Activated CD8-positive, alpha-beta memory T cell treated with anti-CD3 and anti-CD28 coated beads, Interleukin-2, amount 50 U/mL, for 4 hours (primary cell): Measurements from ENCODE around the gene UTF1.

Experiments used
- DNase-seq: peaks from one replicate; pipeline ENCODE4 v3.0.0-alpha.2; 2020

Gene UTF1

DNA sequence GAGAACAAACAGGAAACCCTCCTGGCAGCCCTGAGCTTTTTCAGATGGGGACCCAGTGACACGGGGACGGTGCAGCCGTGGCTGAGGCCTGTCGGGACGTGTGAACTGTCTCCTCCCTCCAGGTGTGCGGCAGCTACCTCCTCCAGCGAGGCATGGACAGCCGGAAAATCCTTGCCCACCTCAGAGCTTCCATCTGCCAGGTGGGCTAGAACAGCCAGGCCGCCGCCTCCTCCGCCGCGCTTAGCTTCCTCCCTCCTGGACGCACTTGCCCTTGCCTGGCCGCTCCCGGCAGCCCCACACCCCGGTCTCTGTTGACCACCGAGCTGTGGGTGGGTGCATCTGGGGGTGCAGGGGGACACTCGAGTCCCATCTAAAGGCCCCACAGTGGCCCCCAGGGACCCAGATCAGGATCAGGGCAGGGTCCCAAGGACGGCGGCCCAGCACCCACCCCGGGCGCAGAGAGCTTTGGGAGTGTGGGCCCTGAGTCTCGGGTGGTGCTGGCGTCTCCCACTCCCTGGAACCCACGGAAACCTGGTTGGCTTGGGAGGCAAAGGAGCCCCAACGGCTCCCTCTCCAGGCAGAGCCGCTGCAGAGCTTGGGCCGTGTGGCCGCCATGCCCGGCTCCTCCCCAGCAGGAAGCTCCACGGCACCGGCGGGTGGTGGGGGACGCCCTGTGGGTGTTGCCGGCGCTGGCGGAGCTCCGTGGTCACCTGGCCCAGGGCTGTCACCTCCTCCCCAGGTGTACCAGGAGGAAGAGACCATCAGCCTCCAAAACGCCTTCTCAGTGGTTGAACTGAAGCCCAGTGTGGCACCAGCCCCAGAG, 32.9 kb upstream of the UTF1 start:
- DNase-seq, result no peak

- DNase-seq, result no peak
These were observed 32.2 kb upstream of the UTF1 start for GRCh38 chr10:133197786-133198185.

DNA sequence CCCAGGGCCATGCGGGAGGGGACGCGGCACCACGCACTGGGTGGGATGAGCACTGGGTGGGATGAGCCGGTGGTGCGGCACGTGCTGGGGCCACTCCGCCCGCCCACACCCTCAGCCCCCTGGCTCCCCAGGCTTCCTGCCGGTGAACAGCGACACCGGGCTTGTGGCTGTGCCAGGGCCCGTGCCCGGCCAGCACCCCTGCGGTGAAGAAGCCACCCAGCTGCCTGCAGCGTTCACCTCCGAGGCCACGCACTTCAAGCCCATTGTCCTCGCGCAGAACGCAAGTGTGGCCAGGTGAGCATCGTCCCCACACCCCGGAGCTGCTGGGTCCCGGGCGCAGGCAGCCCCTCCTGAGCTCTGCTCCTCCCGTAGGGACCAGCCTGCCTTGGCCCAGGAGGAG, 31.8 kb upstream of the UTF1 start:
- no peak for DNase-seq

DNA sequence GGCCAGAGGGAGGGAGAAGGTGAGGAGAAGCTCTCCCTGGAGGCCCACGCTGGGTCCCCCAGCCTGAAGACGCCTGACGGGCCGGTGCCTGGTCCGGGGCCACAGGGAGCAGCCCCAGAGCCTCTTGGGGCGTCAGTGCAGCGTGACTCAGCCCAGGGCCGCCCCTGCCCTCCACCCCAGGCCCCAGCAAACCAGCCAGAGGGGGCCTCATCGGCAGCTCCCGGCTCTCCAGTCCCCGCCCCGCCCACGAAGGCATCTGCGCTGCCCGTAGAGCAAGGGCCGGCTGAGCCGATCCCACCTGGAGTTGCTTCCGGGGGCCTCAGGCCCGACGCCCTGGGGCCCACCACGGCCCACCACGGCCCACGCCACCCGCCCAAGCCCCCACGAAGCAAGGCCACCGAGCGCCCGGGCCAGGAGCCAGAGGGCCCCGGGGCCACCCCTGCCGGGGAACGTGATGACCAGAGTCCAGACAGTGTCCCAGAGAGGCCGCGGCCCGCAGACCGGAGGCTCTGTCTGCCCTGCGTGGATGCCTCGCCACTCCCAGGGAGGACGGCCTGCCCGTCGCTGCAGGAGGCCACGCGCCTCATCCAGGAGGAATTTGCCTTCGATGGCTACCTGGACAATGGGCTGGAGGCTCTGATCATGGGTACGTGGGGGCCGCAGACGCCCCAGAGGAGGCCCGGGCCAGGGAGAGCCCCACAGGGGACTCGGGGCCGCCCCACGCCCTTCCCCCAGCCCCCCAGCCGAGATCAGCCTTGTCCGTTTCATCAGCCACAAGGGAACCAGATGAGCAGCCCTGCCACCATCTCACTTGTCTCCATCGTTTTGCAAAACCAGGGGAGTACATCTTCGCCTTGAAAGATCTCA, 31.2 kb upstream of the UTF1 start:
- DNase-seq, result no peak

DNA sequence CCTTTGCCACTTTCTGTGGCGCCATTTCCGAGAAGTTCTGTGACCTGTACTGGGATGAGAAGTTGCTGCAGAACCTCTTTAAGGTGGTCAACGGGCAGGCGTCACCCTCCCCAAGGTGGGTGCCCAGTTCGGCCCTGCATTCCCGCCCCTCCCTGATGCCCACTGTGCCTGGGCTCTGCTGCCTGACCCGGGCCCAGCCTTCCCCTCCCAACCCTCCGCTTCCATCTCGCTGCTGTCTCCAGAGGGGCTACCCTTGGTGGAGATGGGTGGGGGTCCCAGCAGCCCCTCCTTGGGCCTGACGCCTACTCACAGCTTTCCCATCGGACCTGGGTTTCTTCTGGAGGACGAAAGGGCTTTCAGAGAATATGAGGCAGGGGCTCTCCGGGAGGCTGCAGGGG, 30.5 kb upstream of the UTF1 start:
- no peak for DNase-seq

DNA sequence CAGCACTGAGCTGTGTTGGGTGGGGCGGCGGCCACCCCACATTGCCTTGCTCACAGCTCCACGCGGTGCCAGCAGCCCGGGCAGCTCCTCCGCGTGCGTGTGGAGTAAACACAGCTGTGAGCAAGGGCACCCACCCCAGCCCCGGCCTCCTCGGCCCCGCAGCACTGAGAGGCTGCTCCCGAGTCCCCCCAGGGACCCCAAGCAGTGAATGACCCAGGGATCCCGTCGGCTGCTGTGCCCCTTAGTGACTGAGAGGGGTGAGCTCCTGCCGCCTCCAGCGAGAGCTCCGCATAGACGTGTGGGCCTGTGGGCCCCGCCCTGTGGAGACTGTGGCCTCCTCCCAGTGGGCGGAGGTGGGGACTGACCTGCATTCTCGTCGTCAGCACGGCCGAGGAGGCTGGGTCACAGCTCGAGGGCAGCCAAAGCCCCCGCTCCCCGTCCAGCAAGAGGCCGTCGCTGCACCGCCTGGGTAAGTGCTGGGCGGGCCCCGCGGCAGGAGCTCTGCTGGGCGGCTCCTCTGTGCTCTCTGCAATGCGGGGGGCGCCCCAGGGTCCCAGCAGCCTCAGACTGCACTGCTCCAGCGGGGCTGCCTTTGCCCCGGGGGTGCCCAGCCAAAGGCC, 29.9 kb upstream of the UTF1 start:
- DNase-seq, result no peak

GRCh38 chr10:133200621-133201031, 29.4 kb upstream of the UTF1 start:
- DNase-seq, result no peak

DNA sequence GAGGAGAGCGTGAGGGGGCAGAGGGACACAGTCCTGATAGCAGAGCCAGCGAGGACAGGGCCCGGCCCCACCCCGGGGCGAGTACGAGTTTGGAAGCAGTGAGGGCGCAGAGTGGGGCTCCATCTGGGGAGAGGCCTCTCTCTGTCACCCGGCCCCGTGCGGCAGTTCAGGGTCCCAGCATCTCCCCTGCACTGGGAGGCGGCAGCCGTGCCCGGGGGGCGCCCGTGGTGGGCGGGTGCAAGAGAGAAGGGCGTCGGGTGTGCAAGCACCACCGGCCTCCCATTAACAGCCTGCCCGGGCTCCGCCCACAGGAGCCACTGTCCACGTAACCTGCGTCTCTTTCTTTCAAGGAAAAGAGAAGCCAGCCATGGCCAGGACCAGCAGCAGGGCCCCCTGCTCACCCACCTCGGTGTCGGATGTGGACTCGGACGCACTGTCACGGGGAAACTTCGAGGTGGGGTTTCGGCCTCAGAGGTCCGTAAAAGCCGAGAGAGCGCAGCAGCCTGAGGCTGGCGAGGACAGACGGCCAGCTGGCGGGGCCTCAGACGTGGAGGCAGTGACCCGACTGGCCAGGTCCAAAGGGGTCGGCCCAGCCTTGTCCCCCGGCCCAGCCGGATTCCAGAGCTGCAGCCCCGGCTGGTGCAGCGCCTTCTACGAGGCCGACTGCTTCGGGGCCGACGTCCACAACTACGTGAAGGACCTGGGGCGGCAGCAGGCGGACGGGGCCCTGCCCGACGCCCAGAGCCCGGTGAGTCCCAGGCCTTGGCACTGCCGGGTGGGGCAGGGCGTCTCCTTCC, 28.7 kb upstream of the UTF1 start:
- DNase-seq, result no peak

- DNase-seq, result no peak
These were observed 27.9 kb upstream of the UTF1 start for GRCh38 chr10:133201948-133202725.

DNA sequence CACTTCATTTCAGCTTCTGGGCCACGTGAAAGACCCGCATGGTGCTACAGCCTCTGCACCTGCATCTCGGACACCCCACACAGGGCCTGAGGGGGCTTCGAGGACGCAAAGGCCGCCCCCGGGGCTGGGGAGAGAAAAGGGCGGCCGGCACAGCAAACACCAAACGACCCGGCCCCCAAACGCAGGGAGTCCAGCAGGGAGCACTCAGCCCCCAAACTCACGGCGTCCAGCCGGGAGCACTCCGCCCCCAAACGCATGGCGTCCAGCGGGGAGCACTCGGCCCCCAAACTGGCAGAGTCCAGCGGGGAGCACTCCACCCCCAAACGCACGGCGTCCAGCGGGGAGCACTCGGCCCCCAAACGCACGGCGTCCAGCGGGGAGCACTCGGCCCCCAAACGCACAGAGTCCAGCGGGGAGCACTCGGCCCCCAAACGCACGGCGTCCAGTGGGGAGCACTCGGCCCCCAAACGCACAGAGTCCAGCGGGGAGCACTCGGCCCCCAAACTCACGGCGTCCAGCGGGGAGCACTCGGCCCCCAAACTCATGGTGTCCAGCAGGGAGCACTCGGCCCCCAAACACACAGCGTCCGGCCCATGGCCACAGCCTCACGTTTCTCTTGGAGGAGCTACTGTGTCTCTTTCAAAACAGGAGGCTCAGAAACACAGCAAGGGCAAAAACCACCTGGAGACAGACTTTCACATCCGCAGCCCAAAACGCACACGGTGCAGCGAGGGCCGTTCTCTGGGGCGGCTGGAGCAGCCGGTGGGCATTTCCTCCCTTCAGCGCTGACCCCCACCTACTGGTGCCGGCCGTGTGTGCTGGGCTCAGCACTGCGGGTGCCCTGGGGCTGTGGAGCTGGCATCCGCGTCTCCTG, 27.0 kb upstream of the UTF1 start:
- no peak for DNase-seq

DNA sequence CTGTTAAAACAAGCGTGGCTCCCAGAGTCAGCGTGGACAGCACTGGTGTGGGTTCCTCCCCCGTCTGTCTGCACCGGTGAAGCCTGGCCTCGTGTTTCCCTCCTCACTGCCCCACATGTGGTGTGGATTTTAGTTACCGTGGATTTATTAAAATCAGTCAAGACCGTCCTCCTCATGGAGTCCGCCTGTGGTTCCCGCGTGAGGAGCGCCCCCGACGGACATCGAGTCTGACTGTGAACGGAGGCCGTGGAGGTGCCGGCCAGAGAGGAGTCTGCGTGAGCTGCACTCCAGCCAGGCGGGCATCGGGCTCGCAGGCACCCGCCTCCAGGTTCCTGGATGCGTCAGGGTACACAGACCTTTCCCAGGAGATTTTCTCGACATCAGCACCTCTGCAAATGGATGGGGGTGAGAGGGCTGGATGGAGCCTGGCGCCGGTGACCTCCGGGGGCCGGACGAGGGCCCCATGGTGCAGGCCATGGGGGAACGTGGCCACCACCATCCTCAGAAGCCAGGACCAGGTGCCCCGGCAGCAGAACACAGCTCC, 26.3 kb upstream of the UTF1 start:
- DNase-seq, result no peak

GRCh38 chr10:133204226-133205015, 25.6 kb upstream of the UTF1 start:
- DNase-seq, result no peak

DNA sequence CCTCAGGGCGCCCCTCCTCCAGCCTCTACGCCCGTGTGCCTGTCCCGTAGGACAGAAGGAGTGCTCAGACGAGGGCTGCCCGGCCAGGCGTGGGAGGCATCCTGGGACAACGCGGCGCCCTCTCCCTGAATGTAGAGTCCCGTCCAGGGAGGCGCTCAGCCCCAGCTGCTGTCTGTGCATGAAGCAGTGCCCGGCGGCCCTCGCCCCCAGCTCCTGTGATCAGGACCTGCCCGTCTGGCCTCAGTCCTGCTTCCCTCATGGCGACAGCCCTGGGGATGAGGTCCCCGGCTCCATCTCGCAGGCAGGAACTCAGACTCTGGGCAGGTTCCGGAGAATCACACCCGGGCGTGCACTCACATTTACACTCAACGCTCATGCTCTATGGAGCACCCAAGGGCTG, 24.9 kb upstream of the UTF1 start:
- DNase-seq, result no peak

- DNase-seq, result no peak
These were observed 23.5 kb upstream of the UTF1 start for GRCh38 chr10:133206356-133207040.

DNA sequence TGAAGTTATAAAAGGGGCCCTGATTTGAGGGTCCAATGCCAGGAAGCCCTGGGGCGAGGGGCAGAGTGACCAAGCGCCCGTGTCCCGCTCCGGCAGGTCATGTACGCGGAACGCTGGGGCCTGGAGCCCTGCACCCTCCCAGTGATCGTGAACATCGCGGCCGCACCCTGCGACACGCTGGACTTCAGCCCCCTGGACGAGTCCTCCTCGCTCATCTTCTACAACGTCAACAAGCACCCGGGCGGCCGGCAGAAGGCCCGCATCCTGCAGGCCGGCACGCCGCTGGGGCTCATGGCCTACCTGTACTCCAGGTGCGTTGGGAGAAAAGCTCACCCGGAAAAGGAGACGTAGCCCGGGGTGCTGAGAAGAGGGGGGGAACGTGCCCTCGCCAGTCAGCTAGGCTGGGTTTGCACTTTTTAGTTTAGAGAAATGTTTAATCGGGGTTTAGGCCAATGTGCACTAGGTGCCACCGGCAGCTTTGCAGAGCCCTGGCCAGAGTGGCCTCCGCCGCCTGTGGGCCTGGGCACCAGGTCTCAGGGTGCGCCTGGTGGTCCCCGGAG, 22.9 kb upstream of the UTF1 start:
- DNase-seq, result no peak

- DNase-seq, result no peak
These were observed 22.4 kb upstream of the UTF1 start for GRCh38 chr10:133207627-133208026.

- no peak for DNase-seq
These were observed 21.6 kb upstream of the UTF1 start for GRCh38 chr10:133208466-133208865.

DNA sequence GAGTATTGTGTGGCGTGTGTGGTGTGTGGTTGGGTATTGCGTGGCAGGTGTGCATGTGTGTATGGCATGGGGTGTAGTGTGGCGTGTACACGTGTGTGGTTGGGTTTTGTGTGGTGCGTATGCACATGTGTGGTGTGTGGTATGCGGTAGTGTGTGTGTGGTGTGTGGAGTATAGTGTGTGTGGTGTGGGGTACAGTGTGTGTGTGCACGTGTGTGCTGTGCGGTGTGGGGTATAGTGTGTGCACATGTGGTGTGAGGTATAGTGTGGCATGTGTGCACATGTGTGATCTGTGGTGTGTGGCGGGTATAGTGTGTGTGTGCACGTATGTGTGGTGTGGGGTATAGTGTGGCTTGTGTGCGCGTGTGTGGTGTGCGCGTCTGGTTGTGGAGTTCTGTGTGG, 20.9 kb upstream of the UTF1 start:
- DNase-seq, result no peak

GRCh38 chr10:133209641-133210040, 20.4 kb upstream of the UTF1 start:
- no peak for DNase-seq
